CD4-positive, alpha-beta T cell treated with Interleukin-1 beta for 1 hour (primary cell): ENCODE measurements around the gene STXBP1.
"Not testable (repeated sequence)": the region's sequence is repeated elsewhere in the genome, so short reads cannot be mapped to it uniquely, and the experiment has no call there.

ENCODE experiments used
- DNase-seq, 2 donors: peaks; one replicate each; pipeline ENCODE4 v3.0.0-alpha.2; 2020 to 2022

STXBP1 gene

GRCh38 chr9:127621339-127621970 lies 9.4 kb downstream of the STXBP1 start:
- not testable (repeated sequence) for DNase-seq

GRCh38 chr9:127626752-127627493 lies 14.8 kb downstream of the STXBP1 start:
- no peak for DNase-seq

- DNase-seq, result no peak
Observed at GRCh38 chr9:127627494-127627855, 15.4 kb downstream of the STXBP1 start.

- no peak for DNase-seq
Observed at GRCh38 chr9:127628758-127629467, 16.8 kb downstream of the STXBP1 start.

GRCh38 chr9:127629468-127630081 lies 17.5 kb downstream of the STXBP1 start:
- DNase-seq, result no peak

- no peak for DNase-seq
Observed at GRCh38 chr9:127633216-127633862, 21.3 kb downstream of the STXBP1 start.

GRCh38 chr9:127634021-127634420 lies 21.9 kb downstream of the STXBP1 start:
- DNase-seq, result no peak

- no peak for DNase-seq
Observed at GRCh38 chr9:127634698-127635097, 22.6 kb downstream of the STXBP1 start.

- DNase-seq, result no peak
Observed at GRCh38 chr9:127635201-127635735, 23.2 kb downstream of the STXBP1 start.

GRCh38 chr9:127637322-127637847 lies 25.3 kb downstream of the STXBP1 start:
- no peak for DNase-seq

GRCh38 chr9:127640908-127641545 lies 28.9 kb downstream of the STXBP1 start:
- no peak for DNase-seq

GRCh38 chr9:127642082-127642740 lies 30.1 kb downstream of the STXBP1 start:
- DNase-seq, result no peak

- no peak for DNase-seq
Observed at GRCh38 chr9:127644146-127644827, 32.2 kb downstream of the STXBP1 start.

- DNase-seq, result no peak
Observed at GRCh38 chr9:127644943-127645342, 32.9 kb downstream of the STXBP1 start.

GRCh38 chr9:127647451-127647850 lies 35.4 kb downstream of the STXBP1 start:
- DNase-seq, result no peak

- no peak for DNase-seq
Observed at GRCh38 chr9:127650518-127650917, 38.4 kb downstream of the STXBP1 start.

GRCh38 chr9:127651697-127652610 lies 39.9 kb downstream of the STXBP1 start:
- no peak for DNase-seq

- DNase-seq, result no peak
Observed at GRCh38 chr9:127652733-127653132, 40.7 kb downstream of the STXBP1 start.

- no peak for DNase-seq
Observed at GRCh38 chr9:127654619-127655018, 42.5 kb downstream of the STXBP1 start.

GRCh38 chr9:127658428-127658827 lies 46.4 kb downstream of the STXBP1 start:
- DNase-seq, result no peak
